K562 (cell line): ENCODE measurements around the gene GLIPR1. TPM values are rescaled to one million over a fixed set of nuclear protein-coding genes. Genes with fewer than 3 reads are reported as not detected.

Experiments used
- ATAC-seq: fragments of 200-7000 bp; cut with Tn5 transposase; 3 replicates; pipeline ENCODE4 v1.9.1; 2020; ENCODE audit warnings: moderate library complexity
- BruUV-seq: library from RNA; stranded (reverse); fragments of 400-500 nt; replicated peaks from 2 replicates; lab custom pipeline; 2021; lab: Mats Ljungman, UMichigan
- CTCF ChIA-PET: fragments of 300-600 bp; formaldehyde crosslinking; extraction: SDS; loops from one replicate; lab custom pipeline; 2021; ENCODE audit warnings: low intra/inter-chr PET ratio; lab: Yijun Ruan, JAX
- POLR2A ChIA-PET: fragments of 300-600, 350-650 bp; sonication (Branson Sonifier 250); formaldehyde crosslinking; extraction: SDS; loops from one replicate; lab custom pipeline; 2021; ENCODE audit warnings: antibody characterized with exemption, inconsistent platforms; lab: Yijun Ruan, JAX
- DNase-seq, 4 experiments: peaks; one replicate each; pipeline versions ENCODE4 v3.0.0 to v3.0.0-alpha.2; 2011 to 2018; ENCODE audit warnings: low spot score in 3 of 4, mixed read lengths in 3 of 4; ENCODE audit errors: extremely low read depth in 1 of 4
- FAIRE-seq: peaks from 2 replicates; lab custom pipeline; 2011; peaks lifted over from hg19 to GRCh38; lab: Jason Lieb, UNC
- H2AFZ ChIP-seq: 2 replicates; pipeline ENCODE4 v1.6.0; 2011; ENCODE audit warnings: low read depth, low read length, control low read depth, inconsistent platforms
- H3K27ac ChIP-seq: fragments of 200-600 bp; 3 replicates; pipeline ENCODE4 v1.8.0; 2011; ENCODE audit warnings: low read depth, mild to moderate bottlenecking, control low read depth, inconsistent platforms, low read length, moderate library complexity, mixed read lengths; ENCODE audit errors: extremely low read depth
- H3K27me3 ChIP-seq, 2 experiments: fragments of 300-600 bp in 1 of 2; 2 replicates in 1 of 2; 3 replicates in 1 of 2; pipeline versions ENCODE4 v1.6.0 to v1.8.0; 2011; ENCODE audit warnings: inconsistent platforms in 2 of 2, low read length in 2 of 2, mild to moderate bottlenecking in 1 of 2, mixed read lengths in 1 of 2, moderate library complexity in 1 of 2; ENCODE audit not compliant: control insufficient read depth in 2 of 2, insufficient read depth in 2 of 2
- H3K36me3 ChIP-seq: fragments of 300-600 bp; 3 replicates; pipeline ENCODE4 v1.8.0; 2011; ENCODE audit warnings: mild to moderate bottlenecking, low read length, inconsistent platforms; ENCODE audit not compliant: control insufficient read depth, insufficient read depth
- H3K4me1 ChIP-seq, 2 experiments: fragments of 200-600 bp in 1 of 2; replicated peaks in 1 of 2; 2 replicates in 1 of 2; 3 replicates in 1 of 2; pipeline versions ENCODE4 v1.5.1 to v1.8.0; 2011; ENCODE audit warnings: inconsistent platforms in 2 of 2, low read length in 2 of 2, mild to moderate bottlenecking in 1 of 2, mixed read lengths in 1 of 2, moderate library complexity in 1 of 2; ENCODE audit not compliant: control insufficient read depth in 2 of 2, insufficient read depth in 2 of 2
- H3K4me2 ChIP-seq: 2 replicates; pipeline ENCODE4 v1.6.1; 2011; ENCODE audit warnings: low read length, control low read depth, inconsistent platforms, mixed read lengths; ENCODE audit not compliant: insufficient read depth
- H3K4me3 ChIP-seq: fragments of 200-600 bp; sonication (generic), shearing (Covaris generic); 2 replicates; pipeline ENCODE4 v1.5.1; 2016; ENCODE audit warnings: control low read depth, inconsistent platforms
- H3K79me2 ChIP-seq: fragments of 200-600 bp; 3 replicates; pipeline ENCODE4 v1.8.0; 2011; ENCODE audit warnings: low read length, inconsistent platforms; ENCODE audit not compliant: control insufficient read depth, insufficient read depth
- H3K9ac ChIP-seq, 2 experiments: 2 replicates each; pipeline versions ENCODE4 v1.6.0 to v1.6.1; 2011; ENCODE audit warnings: low read depth in 2 of 2, low read length in 2 of 2, control low read depth in 1 of 2, inconsistent platforms in 1 of 2, mild to moderate bottlenecking in 1 of 2, mixed read lengths in 1 of 2; ENCODE audit not compliant: insufficient read depth in 1 of 2
- H3K9me1 ChIP-seq: one replicate; pipeline ENCODE4 v1.6.0; 2011; ENCODE audit warnings: inconsistent platforms, mild to moderate bottlenecking, low read length, moderate library complexity; ENCODE audit not compliant: control insufficient read depth, insufficient read depth
- H3K9me3 ChIP-seq: replicated peaks from 2 replicates; pipeline ENCODE4 v1.5.1; 2011; ENCODE audit warnings: low read depth, low read length, inconsistent platforms; ENCODE audit not compliant: control insufficient read depth, insufficient read depth
- H4K20me1 ChIP-seq: replicated peaks from 2 replicates; pipeline ENCODE4 v1.6.1; 2011; ENCODE audit warnings: low read length, inconsistent platforms, mixed read lengths; ENCODE audit not compliant: control insufficient read depth, insufficient read depth
- CBX2 ChIP-seq: fragments of 200-600 bp; sonication (generic); IDR thresholded peaks from one replicate; pipeline ENCODE4 v1.6.1; 2012; ENCODE audit warnings: mild to moderate bottlenecking, low read length, inconsistent platforms; ENCODE audit not compliant: insufficient read depth, poor library complexity, severe bottlenecking
- XRCC3 ChIP-seq: fragments of 450-650 bp; IDR thresholded peaks from 2 replicates; pipeline ENCODE4 v1.6.1; 2017; ENCODE audit warnings: mild to moderate bottlenecking, moderate library complexity
- ZNF318 ChIP-seq, 2 experiments: fragments of 450-650 bp; IDR thresholded peaks; 2 replicates each; pipeline ENCODE4 v1.6.1; 2016; ENCODE audit warnings: mild to moderate bottlenecking in 2 of 2, borderline replicate concordance in 1 of 2, low read depth in 1 of 2, moderate library complexity in 1 of 2
- WGBS: fragments of 100-300 bp; shearing (Covaris generic); methylation state at CpG from one replicate; pipeline ENCODE4 v1.1.6; 2016; ENCODE audit warnings: low coverage, mixed read lengths; ENCODE audit not compliant: insufficient coverage; ENCODE audit errors: missing lambda C conversion rate; 5-methylcytosine and 5-hydroxymethylcytosine counted together
- in situ Hi-C: fragments of 300-500 bp; cut with MboI; formaldehyde crosslinking; loops from 4 replicates; pipeline ENCODE4 v1.15.0; 2018; ENCODE audit warnings: inconsistent platforms, mixed read lengths
- intact Hi-C: fragments of 100-400 bp; cut with micrococcal nuclease; formaldehyde crosslinking; loops from 2 replicates; pipeline ENCODE4 v1.14.2; 2022
- polyA plus RNA-seq, 8 experiments: library from polyadenylated mRNA; depleted of rRNA in 4 of 8; stranded (reverse) in 5 of 8; unstranded in 3 of 8; fragments of >200 nt; fragmentation: Nextera tagmentation in 2 of 8; fragmentation: Illumina TruSeq in 1 of 8; extraction: Ambion mirVana in 2 of 8; extraction: Trizol in 1 of 8; gene quantifications; 2 replicates each; pipeline versions ENCODE4 v1.2.1 to v1.2.3, GENCODE V29; 2011 to 2014; ENCODE audit warnings: inconsistent platforms in 1 of 8, missing spikeins in 1 of 8
- total RNA-seq, 7 experiments: library from RNA; depleted of rRNA in 6 of 7; stranded (reverse); fragments of >200 nt in 6 of 7; fragmentation: Illumina TruSeq in 2 of 7; extraction: Trizol in 2 of 7; gene quantifications; 2 replicates each; pipeline versions ENCODE4 v1.2.1 to v1.2.3, GENCODE V29; 2011 to 2021; ENCODE audit warnings: low replicate concordance in 1 of 7
- TF ChIP-seq, protein P1 (sequence below): fragments of 450-650 bp; formaldehyde crosslinking; conservative IDR thresholded peaks from 2 replicates; pipeline ENCODE4 v1.4.0; 2022; ENCODE audit warnings: mild to moderate bottlenecking, missing genetic modification characterization

GLIPR1 gene
- total and polyA plus RNA-seq, 9 of the 15 experiments (the other 6 are each of a cell fraction or from before 2014, with no cell fraction given): 0.26 to 2.1 (median 1.2) TPM

DNA sequence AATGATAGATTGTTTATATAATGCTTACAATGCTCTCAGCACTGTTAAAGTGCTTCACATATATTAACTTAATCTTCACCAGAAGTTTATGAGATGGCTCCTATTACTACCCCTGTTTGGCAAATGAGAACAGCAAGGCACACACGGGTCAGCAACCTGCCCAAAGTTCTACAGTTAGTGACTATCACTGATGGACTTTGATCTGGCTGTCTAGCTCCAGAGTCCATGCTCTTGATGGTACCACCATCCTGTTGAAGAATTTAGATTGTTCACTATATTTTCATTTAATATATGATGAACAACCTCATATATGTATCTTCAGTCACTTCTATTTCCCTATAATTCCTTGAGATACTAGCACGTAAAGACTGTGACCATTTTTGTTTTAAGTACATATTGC is 10.6 kb downstream of the GLIPR1 start:
- intact Hi-C loops: no loop called here
- ATAC-seq (no peak), DNase-seq (no peak), FAIRE-seq (no peak)
- CTCF ChIA-PET: no interaction called here
- in situ Hi-C loops: no loop called here
- no peak overlapping the region for H3K4me3 ChIP-seq
- POLR2A ChIA-PET: no interaction called here
- no peaks in the 10 kb centered on the region for H4K20me1 ChIP-seq
- no peaks in the 10 kb centered on the region for H3K27me3 ChIP-seq
- H3K36me3 ChIP-seq: peaks cover 11% of the 10 kb centered on the region
- H3K9me1 ChIP-seq: no peaks in the 10 kb centered on the region
- no peak overlapping the region for H3K9ac ChIP-seq
- no TSS peak for BruUV-seq
- TF ChIP-seq CBX2 (no peak), XRCC3 (no peak), ZNF318 (IDR thresholded peaks at IDR 0.05; ENCODE audit: borderline replicate concordance in 1 of 2, low read depth in 1 of 2) (no peak)
- TF ChIP-seq, protein P1, sequence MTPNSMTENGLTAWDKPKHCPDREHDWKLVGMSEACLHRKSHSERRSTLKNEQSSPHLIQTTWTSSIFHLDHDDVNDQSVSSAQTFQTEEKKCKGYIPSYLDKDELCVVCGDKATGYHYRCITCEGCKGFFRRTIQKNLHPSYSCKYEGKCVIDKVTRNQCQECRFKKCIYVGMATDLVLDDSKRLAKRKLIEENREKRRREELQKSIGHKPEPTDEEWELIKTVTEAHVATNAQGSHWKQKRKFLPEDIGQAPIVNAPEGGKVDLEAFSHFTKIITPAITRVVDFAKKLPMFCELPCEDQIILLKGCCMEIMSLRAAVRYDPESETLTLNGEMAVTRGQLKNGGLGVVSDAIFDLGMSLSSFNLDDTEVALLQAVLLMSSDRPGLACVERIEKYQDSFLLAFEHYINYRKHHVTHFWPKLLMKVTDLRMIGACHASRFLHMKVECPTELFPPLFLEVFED: no peak
- no peaks in the 10 kb centered on the region for H3K4me1 ChIP-seq
- WGBS: 76% methylated on average over 2 of the region's 2 CpGs
- no peaks in the 10 kb centered on the region for H3K9me3 ChIP-seq
- H3K79me2 ChIP-seq: no peaks in the 10 kb centered on the region
- H2AFZ ChIP-seq: no peak overlapping the region
- H3K27ac ChIP-seq: no peak overlapping the region
- no peak overlapping the region for H3K4me2 ChIP-seq
